CD14-positive monocyte (primary cell): Measurements from ENCODE around the gene KLHL25. TPM values are rescaled to one million over a fixed set of nuclear protein-coding genes. Genes with fewer than 3 reads are reported as not detected.
A peak's percentile ranks its signal among the peaks of the same experiment; 100 is the strongest.

Source experiments
- DNase-seq, 3 donors: peaks; one replicate each; pipeline ENCODE4 v3.0.0-alpha.2; 2011 to 2022
- H2AFZ ChIP-seq: 2 replicates; pipeline ENCODE4 v1.6.0; 2012; ENCODE audit warnings: mild to moderate bottlenecking, low read depth, low read length, inconsistent platforms; ENCODE audit not compliant: insufficient read depth, poor library complexity, severe bottlenecking
- H3K27ac ChIP-seq, 2 donors: 1 replicate in 1 of 2; 2 replicates in 1 of 2; pipeline ENCODE4 v1.5.1; 2012 to 2013; ENCODE audit warnings: low read length in 2 of 2, control low read depth in 1 of 2, inconsistent platforms in 1 of 2, low read depth in 1 of 2, mild to moderate bottlenecking in 1 of 2
- H3K27me3 ChIP-seq, 2 donors: one replicate each; pipeline versions ENCODE4 v1.6.0 to v1.6.1; 2011 to 2013; ENCODE audit warnings: low read length in 2 of 2; ENCODE audit not compliant: control insufficient read depth in 2 of 2, insufficient read depth in 2 of 2
- H3K36me3 ChIP-seq, 2 donors: replicated peaks in 1 of 2; 1 replicate in 1 of 2; 2 replicates in 1 of 2; pipeline versions ENCODE4 v1.5.1 to v1.6.1; 2012 to 2013; ENCODE audit warnings: low read length in 2 of 2, control low read depth in 1 of 2, inconsistent platforms in 1 of 2, mild to moderate bottlenecking in 1 of 2; ENCODE audit not compliant: insufficient read depth in 2 of 2, control insufficient read depth in 1 of 2
- H3K4me1 ChIP-seq, 2 donors: 1 replicate in 1 of 2; 2 replicates in 1 of 2; pipeline versions ENCODE4 v1.5.1 to v1.6.1; 2012 to 2013; ENCODE audit warnings: low read length in 2 of 2, control low read depth in 1 of 2, inconsistent platforms in 1 of 2, mild to moderate bottlenecking in 1 of 2, moderate library complexity in 1 of 2; ENCODE audit not compliant: insufficient read depth in 2 of 2, control insufficient read depth in 1 of 2
- H3K4me2 ChIP-seq: replicated peaks from 2 replicates; pipeline ENCODE3; 2012; ENCODE audit warnings: low read length, moderate library complexity, mild to moderate bottlenecking; ENCODE audit not compliant: poor library complexity, severe bottlenecking; ENCODE audit errors: extremely low read depth
- H3K4me3 ChIP-seq, 3 experiments: fragments of 200-600 bp in 1 of 3; sonication (generic) in 1 of 3; replicated peaks in 1 of 3; 1 replicate in 2 of 3; 2 replicates in 1 of 3; pipeline ENCODE4 v1.5.1; 2011 to 2013; ENCODE audit warnings: low read length in 3 of 3, mild to moderate bottlenecking in 3 of 3, control low read depth in 2 of 3, low read depth in 2 of 3, inconsistent platforms in 1 of 3, moderate library complexity in 1 of 3
- H3K79me2 ChIP-seq: 2 replicates; pipeline ENCODE4 v1.6.0; 2012; ENCODE audit warnings: mild to moderate bottlenecking, control low read depth, inconsistent platforms, low read length, moderate library complexity; ENCODE audit not compliant: insufficient read depth
- H3K9ac ChIP-seq: 2 replicates; pipeline ENCODE4 v1.6.0; 2017; ENCODE audit warnings: low read length, mild to moderate bottlenecking; ENCODE audit not compliant: insufficient read depth, poor library complexity, severe bottlenecking
- H3K9me3 ChIP-seq, 2 donors: replicated peaks in 1 of 2; 1 replicate in 1 of 2; 2 replicates in 1 of 2; pipeline versions ENCODE4 v1.5.1 to v1.6.1; 2012 to 2013; ENCODE audit warnings: low read length in 2 of 2, control low read depth in 1 of 2; ENCODE audit not compliant: control insufficient read depth in 1 of 2, insufficient read depth in 1 of 2
- H4K20me1 ChIP-seq: 2 replicates; pipeline ENCODE4 v1.6.0; 2012; ENCODE audit warnings: mild to moderate bottlenecking, low read length, control low read depth, moderate library complexity; ENCODE audit not compliant: insufficient read depth
- H3K27ac Mint-ChIP-seq, 7 donors: one replicate each; pipeline ENCODE4 v1.8.0; 2020; ENCODE audit warnings: mild to moderate bottlenecking in 7 of 7, mixed read lengths in 7 of 7, moderate library complexity in 6 of 7, inconsistent platforms in 2 of 7
- H3K27me3 Mint-ChIP-seq, 3 donors: one replicate each; pipeline ENCODE4 v1.8.0; 2021 to 2022; ENCODE audit warnings: low read depth in 3 of 3, mild to moderate bottlenecking in 3 of 3, mixed read lengths in 3 of 3, moderate library complexity in 3 of 3, inconsistent platforms in 1 of 3
- H3K36me3 Mint-ChIP-seq, 2 donors: one replicate each; pipeline ENCODE4 v1.8.0; 2020; ENCODE audit warnings: mixed read lengths in 2 of 2, inconsistent platforms in 1 of 2, mild to moderate bottlenecking in 1 of 2
- H3K4me1 Mint-ChIP-seq: one replicate; pipeline ENCODE4 v1.8.0; 2020; ENCODE audit warnings: mild to moderate bottlenecking, mixed read lengths
- H3K4me3 Mint-ChIP-seq, 2 donors: one replicate each; pipeline ENCODE4 v1.8.0; 2020; ENCODE audit warnings: mild to moderate bottlenecking in 2 of 2, mixed read lengths in 2 of 2, moderate library complexity in 1 of 2
- H3K9me3 Mint-ChIP-seq, 7 donors: one replicate each; pipeline ENCODE4 v1.8.0; 2020 to 2022; ENCODE audit warnings: mixed read lengths in 7 of 7, mild to moderate bottlenecking in 6 of 7, moderate library complexity in 6 of 7, inconsistent platforms in 2 of 7
- CTCF ChIP-seq: fragments of 200-600 bp; IDR thresholded peaks from one replicate; pipeline ENCODE4 v1.8.0; 2022; ENCODE audit warnings: antibody characterized with exemption, mild to moderate bottlenecking
- WGBS: methylation state at CpG from one replicate; pipeline ENCODE4 v1.1.5; 2013; ENCODE audit warnings: missing lambda C conversion rate; ENCODE audit not compliant: insufficient coverage; 5-methylcytosine and 5-hydroxymethylcytosine counted together
- intact Hi-C, 2 donors: fragments of 100-400 bp; cut with micrococcal nuclease; formaldehyde crosslinking; loops; one replicate each; pipeline versions ENCODE4 v1.15.0 to v1.15.1; 2023
- polyA plus RNA-seq, 3 donors: library from polyadenylated mRNA; depleted of rRNA in 1 of 3; unstranded in 2 of 3; stranded (reverse) in 1 of 3; fragments of 300-500 nt in 2 of 3; fragments of >200 nt in 1 of 3; fragmentation: Illumina TruSeq in 2 of 3; gene quantifications; 1 replicate in 2 of 3; 2 replicates in 1 of 3; pipeline ENCODE4 v1.2.3, GENCODE V29; 2012 to 2021

The KLHL25 gene
- polyA plus RNA-seq, 3 donors: 0.27 to 0.60 (median 0.40) TPM

- Mint-ChIP-seq H3K27ac (peak overlapping the region in 3 of 7 donors; percentile 51 to 67 (median 66)), H3K9me3 (no peaks in the 10 kb centered on the region), H3K4me1 (no peaks in the 10 kb centered on the region), H3K27me3 (no peaks in the 10 kb centered on the region), H3K4me3 (no peak overlapping the region), H3K36me3 (peaks cover 84 to 100% of the 10 kb centered on the region in 2 donors)
- no peaks in the 10 kb centered on the region for H3K9me3 ChIP-seq
- H2AFZ ChIP-seq: no peak overlapping the region
- WGBS: no CpG with 5 or more reads among the region's 3 CpGs
- H3K27ac ChIP-seq: peak overlapping the region in 1 of 2 donors; percentile 53
- peaks cover 12% of the 10 kb centered on the region for H3K79me2 ChIP-seq
- intact Hi-C loops: no loop called here
- DNase-seq: no peak
- H3K4me3 ChIP-seq: no peak overlapping the region
- no peaks in the 10 kb centered on the region for H3K4me1 ChIP-seq
- H3K36me3 ChIP-seq: peaks cover 97 to 100% of the 10 kb centered on the region in 2 donors
- peaks cover 100% of the 10 kb centered on the region for H4K20me1 ChIP-seq
- H3K27me3 ChIP-seq: no peaks in the 10 kb centered on the region
- TF ChIP-seq CTCF: no peak
- H3K4me2 ChIP-seq: no peak overlapping the region
- H3K9ac ChIP-seq: no peak overlapping the region
Observed at GRCh38 chr15:85716261-85716660, 78.5 kb downstream of the KLHL25 start.

- Histone ChIP-seq H3K27me3 (no peaks in the 10 kb centered on the region), H3K4me2 (no peak overlapping the region), H2AFZ (no peak overlapping the region), H3K36me3 (peaks cover 86 to 99% of the 10 kb centered on the region in 2 donors), H4K20me1 (peaks cover 99% of the 10 kb centered on the region), H3K4me1 (peaks cover 8 to 9% of the 10 kb centered on the region in 2 donors), H3K4me3 (no peak overlapping the region), H3K27ac (no peak overlapping the region), H3K9me3 (no peaks in the 10 kb centered on the region), H3K79me2 (peaks cover 27% of the 10 kb centered on the region), H3K9ac (no peak overlapping the region)
- WGBS: 97% methylated on average over 5 of the region's 7 CpGs
- peak overlapping the region in 2 of 7 donors; percentile 30 to 46 for H3K27ac Mint-ChIP-seq
- no peaks in the 10 kb centered on the region for H3K27me3 Mint-ChIP-seq
- TF ChIP-seq CTCF: no peak
- H3K36me3 Mint-ChIP-seq: peaks cover 76 to 97% of the 10 kb centered on the region in 2 donors
- peaks cover 13% of the 10 kb centered on the region for H3K4me1 Mint-ChIP-seq
- DNase-seq: no peak
- intact Hi-C loops: no loop called here
- H3K9me3 Mint-ChIP-seq: no peaks in the 10 kb centered on the region
- no peak overlapping the region for H3K4me3 Mint-ChIP-seq
Observed at GRCh38 chr15:85711580-85712192, 83.0 kb downstream of the KLHL25 start.
